ENCODE measurements around the gene FASN. TPM values are rescaled to one million over a fixed set of nuclear protein-coding genes. Genes with fewer than 3 reads are reported as not detected.

Gene FASN
- total and polyA plus RNA-seq, 2 experiments from 2014 or later = 12.7 to 38.2 TPM

DNA sequence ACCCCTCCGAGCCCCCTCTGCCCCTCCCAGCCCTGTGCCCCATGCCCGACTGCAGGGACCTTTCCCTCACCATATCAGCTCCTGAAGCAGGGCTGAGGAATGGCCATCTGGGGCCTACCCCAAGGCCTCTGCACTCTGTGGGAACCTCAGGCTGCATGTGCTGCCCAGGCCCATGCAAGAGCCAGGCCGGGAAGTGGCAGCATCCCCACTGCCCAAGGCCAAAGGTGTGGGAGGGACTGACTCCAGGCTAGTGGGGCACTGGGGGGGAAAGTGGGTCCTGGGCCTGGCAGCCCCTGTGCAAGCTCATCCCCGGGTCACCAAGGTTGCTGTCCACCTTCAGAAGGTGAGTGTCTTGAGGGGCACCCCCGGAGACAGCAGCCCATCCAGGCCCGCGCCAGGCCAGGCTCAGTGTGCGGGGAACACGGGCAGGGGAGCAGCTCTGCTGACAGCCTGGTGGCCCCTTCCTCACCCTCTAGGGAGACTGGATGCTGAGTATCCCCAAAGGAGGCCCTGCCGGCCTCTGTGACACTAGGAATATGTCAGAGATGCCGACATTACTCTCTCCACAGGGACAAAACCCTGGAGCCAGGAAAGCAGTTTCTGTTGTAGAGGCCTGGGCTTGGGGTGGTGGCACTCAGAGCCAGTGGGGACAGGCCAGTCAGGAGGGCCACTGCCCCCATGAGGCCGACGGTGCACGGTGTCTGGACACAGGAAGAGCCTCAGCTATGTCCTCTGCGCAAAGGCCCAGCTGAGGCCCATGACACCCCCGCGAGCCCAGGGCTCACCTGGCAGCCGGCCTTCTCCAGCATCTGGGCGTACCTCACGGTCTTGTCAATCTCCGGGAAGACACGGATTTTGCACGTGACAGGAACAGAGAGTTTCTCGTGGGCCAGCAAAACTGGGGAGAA lies 35.7 kb downstream of the FASN start:
- in situ Hi-C loops (cut with MboI) = no loop called here
- Histone ChIP-seq H3F3A (ENCODE audit: insufficient read depth) (no peaks in the 10 kb centered on the region), H3K27me3 (replicated peaks; ENCODE audit: insufficient read depth) (no peaks in the 10 kb centered on the region), H3K4me3 (no peak overlapping the region), H4K20me1 (ENCODE audit: insufficient read depth) (no peaks in the 10 kb centered on the region), H3K9me3 (ENCODE audit: low read depth) (no peaks in the 10 kb centered on the region), H2AFZ (no peak overlapping the region), H3K36me3 (ENCODE audit: low read depth) (no peaks in the 10 kb centered on the region), H3K4me2 (ENCODE audit: unreplicated experiment) (no peak overlapping the region), H3K9ac (no peak overlapping the region), H3K27ac (no peak overlapping the region), H3K4me1 (ENCODE audit: insufficient read depth) (peaks cover 3% of the 10 kb centered on the region; the same call in 1 of the 2 replicates), H3K79me2 (ENCODE audit: insufficient read depth) (peaks cover 38% of the 10 kb centered on the region), H3K9me2 (ENCODE audit: insufficient read depth) (no peaks in the 10 kb centered on the region)
- 81 to 86% methylated on average over 23 to 24 of the region's 24 CpGs for WGBS, 2 experiments (ENCODE audit: low coverage in 1 of 2, low lambda C conversion rate in 2 of 2, missing lambda C conversion rate in 2 of 2)
- TF ChIP-seq EZH2phosphoT487 (IDR thresholded peaks at IDR 0.05; ENCODE audit: insufficient read depth, low read depth) = no peak
- no peak for TF ChIP-seq EZH2 (IDR thresholded peaks at IDR 0.05; ENCODE audit: insufficient read depth, poor library complexity, severe bottlenecking)
- no peak for DNase-seq

DNA sequence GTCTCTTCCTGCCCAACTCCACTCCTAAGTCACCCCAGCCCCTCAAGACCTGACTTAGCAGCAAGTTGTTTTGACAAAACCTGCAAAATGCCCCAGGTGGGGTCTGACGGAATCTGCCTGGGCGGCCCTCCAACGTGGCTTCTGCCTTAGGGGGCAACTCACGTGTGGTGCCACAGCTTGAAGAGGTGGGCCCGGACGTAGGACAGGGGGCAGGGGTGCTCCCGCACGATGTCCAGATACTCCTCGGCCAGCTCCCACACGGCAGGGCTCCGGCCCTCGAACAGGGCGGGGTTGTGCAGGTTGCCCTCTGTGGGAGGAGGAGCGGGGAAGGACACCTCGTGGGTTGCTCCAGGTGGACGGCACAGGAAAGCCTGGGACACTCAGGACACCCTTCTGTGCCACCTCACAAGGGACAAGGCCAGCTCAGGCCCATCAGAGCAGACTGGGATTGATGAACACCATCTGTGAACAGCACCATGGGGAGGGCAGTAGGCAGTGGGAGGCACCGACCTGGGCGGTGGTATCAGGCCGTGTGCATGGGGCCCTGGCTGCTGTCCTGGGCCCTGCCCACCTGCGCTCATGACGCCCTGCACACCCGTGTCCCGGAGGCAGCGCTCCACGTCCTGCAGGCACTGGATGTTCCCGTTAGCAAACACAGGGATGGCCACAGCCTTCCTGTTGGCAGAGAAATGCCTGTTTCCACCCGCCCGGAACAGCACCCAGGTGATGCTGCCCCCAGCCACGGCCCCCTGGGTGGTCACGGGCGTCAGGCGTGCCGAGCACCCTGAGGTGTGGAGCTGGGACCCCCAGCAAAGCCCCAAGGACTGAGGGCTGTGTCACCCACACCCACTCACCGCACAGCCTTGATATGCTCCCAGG lies 36.8 kb downstream of the FASN start:
- Histone ChIP-seq H3K9me3 (ENCODE audit: low read depth) (no peaks in the 10 kb centered on the region), H3K36me3 (ENCODE audit: low read depth) (no peaks in the 10 kb centered on the region), H3K27me3 (replicated peaks; ENCODE audit: insufficient read depth) (no peaks in the 10 kb centered on the region), H3K4me3 (no peak overlapping the region), H3F3A (ENCODE audit: insufficient read depth) (no peaks in the 10 kb centered on the region), H3K27ac (no peak overlapping the region), H3K4me2 (ENCODE audit: unreplicated experiment) (no peak overlapping the region), H4K20me1 (ENCODE audit: insufficient read depth) (no peaks in the 10 kb centered on the region), H3K4me1 (ENCODE audit: insufficient read depth) (peaks cover 3% of the 10 kb centered on the region; the same call in 1 of the 2 replicates), H3K79me2 (ENCODE audit: insufficient read depth) (peaks cover 35% of the 10 kb centered on the region), H3K9me2 (ENCODE audit: insufficient read depth) (no peaks in the 10 kb centered on the region), H2AFZ (no peak overlapping the region), H3K9ac (no peak overlapping the region)
- 87 to 89% methylated on average over 34 of the region's 34 CpGs for WGBS, 2 experiments (ENCODE audit: low coverage in 1 of 2, low lambda C conversion rate in 2 of 2, missing lambda C conversion rate in 2 of 2)
- no peak for DNase-seq
- TF ChIP-seq EZH2 (IDR thresholded peaks at IDR 0.05; ENCODE audit: insufficient read depth, poor library complexity, severe bottlenecking) = no peak
- no peak for TF ChIP-seq EZH2phosphoT487 (IDR thresholded peaks at IDR 0.05; ENCODE audit: insufficient read depth, low read depth)
- in situ Hi-C loops (cut with MboI) = no loop called here

DNA sequence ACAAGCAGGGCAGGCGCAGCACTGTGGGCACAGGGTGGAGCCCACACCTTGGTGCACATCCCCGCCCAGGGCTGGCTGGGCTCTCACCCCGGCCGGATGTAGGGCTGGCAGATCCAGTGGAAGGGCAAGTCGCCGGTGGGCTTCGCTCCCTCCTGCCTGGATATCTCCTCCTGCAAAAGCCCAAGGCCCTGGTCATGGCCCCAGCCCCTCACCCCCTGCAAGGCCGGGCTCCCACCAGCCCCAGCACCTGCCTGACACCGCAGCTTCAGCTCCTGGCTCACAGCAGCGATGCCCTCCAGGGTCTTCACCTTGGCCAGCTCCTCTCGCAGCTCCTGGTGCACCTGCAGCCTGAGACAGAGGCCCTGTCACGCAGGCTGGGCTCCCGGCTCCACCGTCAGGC lies 37.4 kb downstream of the FASN start:
- WGBS, 2 experiments (ENCODE audit: low coverage in 1 of 2, low lambda C conversion rate in 2 of 2, missing lambda C conversion rate in 2 of 2) = 93% methylated on average over 13 to 14 of the region's 14 CpGs
- no peak for TF ChIP-seq EZH2 (IDR thresholded peaks at IDR 0.05; ENCODE audit: insufficient read depth, poor library complexity, severe bottlenecking)
- no peak for TF ChIP-seq EZH2phosphoT487 (IDR thresholded peaks at IDR 0.05; ENCODE audit: insufficient read depth, low read depth)
- no peak overlapping the region for H2AFZ ChIP-seq
- in situ Hi-C loops (cut with MboI) = no loop called here
- H4K20me1 ChIP-seq (ENCODE audit: insufficient read depth) = no peaks in the 10 kb centered on the region
- H3K27ac ChIP-seq = no peak overlapping the region
- no peak overlapping the region for H3K4me3 ChIP-seq
- H3K9me2 ChIP-seq (ENCODE audit: insufficient read depth) = no peaks in the 10 kb centered on the region
- peaks cover 3% of the 10 kb centered on the region; the same call in 1 of the 2 replicates for H3K4me1 ChIP-seq (ENCODE audit: insufficient read depth)
- H3K36me3 ChIP-seq (ENCODE audit: low read depth) = no peaks in the 10 kb centered on the region
- H3K9me3 ChIP-seq (ENCODE audit: low read depth) = no peaks in the 10 kb centered on the region
- no peak for DNase-seq
- H3K9ac ChIP-seq = no peak overlapping the region
- no peak overlapping the region for H3K4me2 ChIP-seq (ENCODE audit: unreplicated experiment)
- peaks cover 29% of the 10 kb centered on the region for H3K79me2 ChIP-seq (ENCODE audit: insufficient read depth)
- no peaks in the 10 kb centered on the region for H3F3A ChIP-seq (ENCODE audit: insufficient read depth)
- no peaks in the 10 kb centered on the region for H3K27me3 ChIP-seq (replicated peaks; ENCODE audit: insufficient read depth)

DNA sequence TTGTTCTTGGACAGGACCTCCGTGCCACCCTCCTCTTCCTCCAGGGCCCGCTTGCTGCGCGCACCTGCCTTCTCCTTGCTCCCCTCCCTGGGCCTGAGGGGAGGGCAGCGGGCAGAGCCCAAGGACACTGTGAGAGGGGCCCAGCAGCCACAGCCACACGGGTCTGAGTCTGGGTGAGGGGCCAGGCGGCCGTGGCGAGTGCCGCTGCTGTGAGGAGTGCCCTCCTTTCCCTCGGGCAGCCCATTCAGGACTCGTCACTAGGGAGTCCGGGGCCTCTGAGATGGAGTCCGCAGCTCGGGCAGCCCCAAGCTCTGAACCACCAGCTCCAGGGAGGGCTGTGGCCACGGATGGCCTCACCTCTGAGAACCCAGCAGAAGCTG lies 38.0 kb downstream of the FASN start:
- WGBS, 2 experiments (ENCODE audit: low coverage in 1 of 2, low lambda C conversion rate in 2 of 2, missing lambda C conversion rate in 2 of 2) = 86 to 87% methylated on average over 15 to 16 of the region's 16 CpGs
- peaks cover 3% of the 10 kb centered on the region; the same call in 1 of the 2 replicates for H3K4me1 ChIP-seq (ENCODE audit: insufficient read depth)
- H3K36me3 ChIP-seq (ENCODE audit: low read depth) = no peaks in the 10 kb centered on the region
- H3K27me3 ChIP-seq (replicated peaks; ENCODE audit: insufficient read depth) = no peaks in the 10 kb centered on the region
- H3K79me2 ChIP-seq (ENCODE audit: insufficient read depth) = peaks cover 25% of the 10 kb centered on the region
- H3K9ac ChIP-seq = no peak overlapping the region
- no peaks in the 10 kb centered on the region for H3K9me3 ChIP-seq (ENCODE audit: low read depth)
- no peaks in the 10 kb centered on the region for H4K20me1 ChIP-seq (ENCODE audit: insufficient read depth)
- H3K9me2 ChIP-seq (ENCODE audit: insufficient read depth) = no peaks in the 10 kb centered on the region
- H3K4me2 ChIP-seq (ENCODE audit: unreplicated experiment) = no peak overlapping the region
- in situ Hi-C loops (cut with MboI) = no loop called here
- H3K27ac ChIP-seq = no peak overlapping the region
- H3F3A ChIP-seq (ENCODE audit: insufficient read depth) = no peaks in the 10 kb centered on the region
- no peak overlapping the region for H2AFZ ChIP-seq
- no peak overlapping the region for H3K4me3 ChIP-seq
- no peak for TF ChIP-seq EZH2phosphoT487 (IDR thresholded peaks at IDR 0.05; ENCODE audit: insufficient read depth, low read depth)
- TF ChIP-seq EZH2 (IDR thresholded peaks at IDR 0.05; ENCODE audit: insufficient read depth, poor library complexity, severe bottlenecking) = no peak
- DNase-seq = no peak

Data from GM23248 (cell line).